HepG2 (cell line): ENCODE measurements around the gene KBTBD13. TPM values are rescaled to one million over a fixed set of nuclear protein-coding genes. Genes with fewer than 3 reads are reported as not detected.
A peak's percentile ranks its signal among the peaks of the same experiment; 100 is the strongest.

Experiments used
- MIXL1 ChIP-seq: IDR thresholded peaks from 2 replicates; pipeline ENCODE4 v1.6.1; 2016
- PRMT3 ChIP-seq: sonication (generic); formaldehyde crosslinking; IDR thresholded peaks from 2 replicates; pipeline ENCODE4 v1.8.1; 2022; ENCODE audit warnings: low read depth, mild to moderate bottlenecking, moderate library complexity, missing genetic modification reagents, borderline replicate concordance
- SMARCC2 ChIP-seq: fragments of 450-650 bp; IDR thresholded peaks from 2 replicates; pipeline ENCODE4 v1.6.1; 2017; ENCODE audit warnings: antibody characterized with exemption, mild to moderate bottlenecking
- SP2 ChIP-seq: sonication (generic); formaldehyde crosslinking; IDR thresholded peaks from 2 replicates; pipeline ENCODE4 v1.5.1; 2020; ENCODE audit warnings: mild to moderate bottlenecking, missing genetic modification reagents
- SRSF9 ChIP-seq: fragments of 200-400 bp; formaldehyde crosslinking; IDR thresholded peaks from 2 replicates; pipeline ENCODE4 v1.6.1; 2018; ENCODE audit warnings: borderline replicate concordance, mild to moderate bottlenecking, low read depth, low read length; ENCODE audit not compliant: insufficient read depth, poor library complexity, severe bottlenecking
- TAF15 ChIP-seq: fragments of 200-400 bp; formaldehyde crosslinking; IDR thresholded peaks from one replicate; pipeline ENCODE4 v1.6.1; 2018; ENCODE audit warnings: mild to moderate bottlenecking, low read depth, low read length; ENCODE audit not compliant: poor library complexity, severe bottlenecking
- ZC3H4 ChIP-seq: sonication (generic); formaldehyde crosslinking; IDR thresholded peaks from 2 replicates; pipeline ENCODE4 v1.4.0; 2020; ENCODE audit warnings: missing genetic modification reagents, borderline replicate concordance
- ZIK1 ChIP-seq: sonication (generic); formaldehyde crosslinking; IDR thresholded peaks from 2 replicates; pipeline ENCODE4 v1.5.0; 2020; ENCODE audit warnings: mild to moderate bottlenecking, low read depth, missing genetic modification reagents, borderline replicate concordance
- ZNF30 ChIP-seq: sonication (generic); formaldehyde crosslinking; IDR thresholded peaks from 2 replicates; pipeline ENCODE4 v1.5.0; 2020; ENCODE audit warnings: mild to moderate bottlenecking, missing genetic modification reagents
- ZNF556 ChIP-seq: sonication (generic); formaldehyde crosslinking; IDR thresholded peaks from 2 replicates; pipeline ENCODE4 v1.4.0; 2020; ENCODE audit warnings: mild to moderate bottlenecking, missing genetic modification reagents, borderline replicate concordance
- ZNF570 ChIP-seq: sonication (generic); formaldehyde crosslinking; IDR thresholded peaks from 2 replicates; pipeline ENCODE4 v1.4.0; 2020; ENCODE audit warnings: mild to moderate bottlenecking, missing genetic modification reagents, borderline replicate concordance
- ZNF782 ChIP-seq: sonication (generic); formaldehyde crosslinking; IDR thresholded peaks from 2 replicates; pipeline ENCODE4 v1.4.0; 2020; ENCODE audit warnings: missing genetic modification reagents, mild to moderate bottlenecking, borderline replicate concordance
- ZNF883 ChIP-seq: sonication (generic); formaldehyde crosslinking; IDR thresholded peaks from 2 replicates; pipeline ENCODE4 v1.5.1; 2020; ENCODE audit warnings: mild to moderate bottlenecking, missing genetic modification reagents; ENCODE audit errors: not compliant biosample characterization
- ZSCAN22 ChIP-seq: sonication (generic); formaldehyde crosslinking; IDR thresholded peaks from 2 replicates; pipeline ENCODE4 v1.4.0; 2020; ENCODE audit warnings: mild to moderate bottlenecking, missing genetic modification reagents
- polyA plus RNA-seq, 8 experiments: library from polyadenylated mRNA; depleted of rRNA in 3 of 8; stranded (reverse) in 7 of 8; unstranded in 1 of 8; fragments of >200 nt; fragmentation: Illumina TruSeq in 4 of 8; extraction: Trizol in 4 of 8; gene quantifications; 2 replicates each; pipeline versions ENCODE4 v1.2.1 to v1.2.3, GENCODE V29; 2011 to 2016; ENCODE audit warnings: low read depth in 4 of 8, missing spikeins in 1 of 8, mixed read lengths in 1 of 8; ENCODE audit not compliant: insufficient read depth in 1 of 8
- total RNA-seq, 5 experiments: library from RNA; depleted of rRNA; stranded (reverse); fragments of >200 nt; fragmentation: Illumina TruSeq; extraction: Trizol; gene quantifications; 2 replicates each; pipeline ENCODE4 v1.2.3, GENCODE V29; 2016; ENCODE audit warnings: low read depth in 1 of 5
- TF ChIP-seq, protein P1 (sequence below): IDR thresholded peaks from 2 replicates; pipeline ENCODE4 v1.6.1; 2016; ENCODE audit warnings: mild to moderate bottlenecking, missing biosample characterization, missing genetic modification reagents
- TF ChIP-seq, protein P2 (sequence below): IDR thresholded peaks from 2 replicates; pipeline ENCODE4 v1.4.0; 2020; ENCODE audit warnings: mild to moderate bottlenecking, missing genetic modification reagents
- TF ChIP-seq, protein P3 (sequence below): sonication (generic); formaldehyde crosslinking; IDR thresholded peaks from 2 replicates; pipeline ENCODE4 v1.4.0; 2020; ENCODE audit warnings: mild to moderate bottlenecking, missing genetic modification reagents, borderline replicate concordance
- TF ChIP-seq, protein P4 (sequence below): sonication (generic); formaldehyde crosslinking; IDR thresholded peaks from 2 replicates; pipeline ENCODE4 v1.4.0; 2020; ENCODE audit warnings: missing genetic modification reagents, borderline replicate concordance

The KBTBD13 gene
- total and polyA plus RNA-seq, 2 of the 13 experiments (the other 11 are each of a cell fraction or from before 2014, with no cell fraction given): not detected

DNA sequence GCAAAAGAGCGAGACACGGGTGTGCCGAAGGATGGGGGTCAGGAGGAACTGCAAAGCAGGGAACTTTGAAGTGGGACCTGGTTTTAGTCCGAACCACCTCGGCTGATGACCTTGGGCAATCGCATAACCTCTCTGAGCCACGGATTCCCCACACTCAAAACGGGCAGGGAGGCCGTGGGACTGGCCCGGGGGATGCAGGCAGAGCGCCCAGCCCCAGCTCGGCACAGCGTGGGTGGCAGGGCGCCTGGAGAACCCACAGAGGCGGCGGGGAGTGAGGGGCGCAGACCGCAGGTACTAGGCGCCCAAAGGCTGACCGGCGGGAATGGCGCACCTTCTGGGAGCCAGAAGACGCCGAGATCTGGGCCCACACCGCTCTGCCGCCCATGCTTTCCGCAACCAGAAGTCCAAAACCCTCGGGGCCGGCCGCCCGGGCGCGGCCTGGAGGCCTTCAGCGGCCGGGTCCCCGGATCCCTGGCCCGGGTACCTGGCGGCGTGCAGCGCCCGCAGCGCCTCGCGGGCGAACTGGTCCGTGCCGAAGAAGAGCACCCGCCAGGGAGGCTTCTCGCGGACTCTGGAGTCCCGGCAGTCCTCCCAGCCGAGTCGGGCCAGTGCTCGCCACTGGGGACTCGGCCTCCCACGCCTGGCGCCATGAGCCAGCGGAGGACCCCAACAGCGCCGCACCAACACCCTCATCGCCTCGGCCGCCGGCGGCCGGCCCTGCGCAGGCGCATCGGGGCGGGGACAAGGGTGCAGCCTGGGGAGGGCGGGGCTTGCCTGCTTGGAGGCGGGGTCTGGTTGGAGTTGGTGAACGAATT, 47.4 kb upstream of the KBTBD13 start, which contains the start of gene MTFMT (continued):
- TF ChIP-seq ZNF883: peak; percentile 29
- TF ChIP-seq MIXL1 (CRISPR knock-in tag): no peak
- TF ChIP-seq, protein P1, sequence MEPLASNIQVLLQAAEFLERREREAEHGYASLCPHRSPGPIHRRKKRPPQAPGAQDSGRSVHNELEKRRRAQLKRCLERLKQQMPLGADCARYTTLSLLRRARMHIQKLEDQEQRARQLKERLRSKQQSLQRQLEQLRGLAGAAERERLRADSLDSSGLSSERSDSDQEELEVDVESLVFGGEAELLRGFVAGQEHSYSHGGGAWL (CRISPR knock-in tag): peak; percentile 87
- 0 out of 2 replicates have a peak, but pooled peaks have one; percentile 54 for TF ChIP-seq ZNF30 (CRISPR knock-in tag)
- TF ChIP-seq, protein P2, sequence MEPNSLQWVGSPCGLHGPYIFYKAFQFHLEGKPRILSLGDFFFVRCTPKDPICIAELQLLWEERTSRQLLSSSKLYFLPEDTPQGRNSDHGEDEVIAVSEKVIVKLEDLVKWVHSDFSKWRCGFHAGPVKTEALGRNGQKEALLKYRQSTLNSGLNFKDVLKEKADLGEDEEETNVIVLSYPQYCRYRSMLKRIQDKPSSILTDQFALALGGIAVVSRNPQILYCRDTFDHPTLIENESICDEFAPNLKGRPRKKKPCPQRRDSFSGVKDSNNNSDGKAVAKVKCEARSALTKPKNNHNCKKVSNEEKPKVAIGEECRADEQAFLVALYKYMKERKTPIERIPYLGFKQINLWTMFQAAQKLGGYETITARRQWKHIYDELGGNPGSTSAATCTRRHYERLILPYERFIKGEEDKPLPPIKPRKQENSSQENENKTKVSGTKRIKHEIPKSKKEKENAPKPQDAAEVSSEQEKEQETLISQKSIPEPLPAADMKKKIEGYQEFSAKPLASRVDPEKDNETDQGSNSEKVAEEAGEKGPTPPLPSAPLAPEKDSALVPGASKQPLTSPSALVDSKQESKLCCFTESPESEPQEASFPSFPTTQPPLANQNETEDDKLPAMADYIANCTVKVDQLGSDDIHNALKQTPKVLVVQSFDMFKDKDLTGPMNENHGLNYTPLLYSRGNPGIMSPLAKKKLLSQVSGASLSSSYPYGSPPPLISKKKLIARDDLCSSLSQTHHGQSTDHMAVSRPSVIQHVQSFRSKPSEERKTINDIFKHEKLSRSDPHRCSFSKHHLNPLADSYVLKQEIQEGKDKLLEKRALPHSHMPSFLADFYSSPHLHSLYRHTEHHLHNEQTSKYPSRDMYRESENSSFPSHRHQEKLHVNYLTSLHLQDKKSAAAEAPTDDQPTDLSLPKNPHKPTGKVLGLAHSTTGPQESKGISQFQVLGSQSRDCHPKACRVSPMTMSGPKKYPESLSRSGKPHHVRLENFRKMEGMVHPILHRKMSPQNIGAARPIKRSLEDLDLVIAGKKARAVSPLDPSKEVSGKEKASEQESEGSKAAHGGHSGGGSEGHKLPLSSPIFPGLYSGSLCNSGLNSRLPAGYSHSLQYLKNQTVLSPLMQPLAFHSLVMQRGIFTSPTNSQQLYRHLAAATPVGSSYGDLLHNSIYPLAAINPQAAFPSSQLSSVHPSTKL (CRISPR knock-in tag): peak; percentile 19; the same call in 1 of the 2 replicates
- no peak for TF ChIP-seq ZIK1
- TF ChIP-seq ZC3H4 (CRISPR knock-in tag): no peak
- TF ChIP-seq ZNF556 (CRISPR knock-in tag): no peak
- TF ChIP-seq PRMT3: no peak
- no peak for TF ChIP-seq SRSF9
- TF ChIP-seq SP2 (CRISPR knock-in tag): no peak
- no peak for TF ChIP-seq TAF15
- TF ChIP-seq, protein P3, sequence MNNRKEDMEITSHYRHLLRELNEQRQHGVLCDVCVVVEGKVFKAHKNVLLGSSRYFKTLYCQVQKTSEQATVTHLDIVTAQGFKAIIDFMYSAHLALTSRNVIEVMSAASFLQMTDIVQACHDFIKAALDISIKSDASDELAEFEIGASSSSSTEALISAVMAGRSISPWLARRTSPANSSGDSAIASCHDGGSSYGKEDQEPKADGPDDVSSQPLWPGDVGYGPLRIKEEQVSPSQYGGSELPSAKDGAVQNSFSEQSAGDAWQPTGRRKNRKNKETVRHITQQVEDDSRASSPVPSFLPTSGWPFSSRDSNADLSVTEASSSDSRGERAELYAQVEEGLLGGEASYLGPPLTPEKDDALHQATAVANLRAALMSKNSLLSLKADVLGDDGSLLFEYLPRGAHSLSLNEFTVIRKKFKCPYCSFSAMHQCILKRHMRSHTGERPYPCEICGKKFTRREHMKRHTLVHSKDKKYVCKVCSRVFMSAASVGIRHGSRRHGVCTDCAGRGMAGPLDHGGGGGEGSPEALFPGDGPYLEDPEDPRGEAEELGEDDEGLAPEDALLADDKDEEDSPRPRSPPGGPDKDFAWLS (CRISPR knock-in tag): no peak
- no peak for TF ChIP-seq ZSCAN22
- no peak for TF ChIP-seq SMARCC2
- 0 out of 2 replicates have a peak, but pooled peaks have one; percentile 40 for TF ChIP-seq ZNF782
- TF ChIP-seq ZNF570 (CRISPR knock-in tag): no peak
- TF ChIP-seq, protein P4, sequence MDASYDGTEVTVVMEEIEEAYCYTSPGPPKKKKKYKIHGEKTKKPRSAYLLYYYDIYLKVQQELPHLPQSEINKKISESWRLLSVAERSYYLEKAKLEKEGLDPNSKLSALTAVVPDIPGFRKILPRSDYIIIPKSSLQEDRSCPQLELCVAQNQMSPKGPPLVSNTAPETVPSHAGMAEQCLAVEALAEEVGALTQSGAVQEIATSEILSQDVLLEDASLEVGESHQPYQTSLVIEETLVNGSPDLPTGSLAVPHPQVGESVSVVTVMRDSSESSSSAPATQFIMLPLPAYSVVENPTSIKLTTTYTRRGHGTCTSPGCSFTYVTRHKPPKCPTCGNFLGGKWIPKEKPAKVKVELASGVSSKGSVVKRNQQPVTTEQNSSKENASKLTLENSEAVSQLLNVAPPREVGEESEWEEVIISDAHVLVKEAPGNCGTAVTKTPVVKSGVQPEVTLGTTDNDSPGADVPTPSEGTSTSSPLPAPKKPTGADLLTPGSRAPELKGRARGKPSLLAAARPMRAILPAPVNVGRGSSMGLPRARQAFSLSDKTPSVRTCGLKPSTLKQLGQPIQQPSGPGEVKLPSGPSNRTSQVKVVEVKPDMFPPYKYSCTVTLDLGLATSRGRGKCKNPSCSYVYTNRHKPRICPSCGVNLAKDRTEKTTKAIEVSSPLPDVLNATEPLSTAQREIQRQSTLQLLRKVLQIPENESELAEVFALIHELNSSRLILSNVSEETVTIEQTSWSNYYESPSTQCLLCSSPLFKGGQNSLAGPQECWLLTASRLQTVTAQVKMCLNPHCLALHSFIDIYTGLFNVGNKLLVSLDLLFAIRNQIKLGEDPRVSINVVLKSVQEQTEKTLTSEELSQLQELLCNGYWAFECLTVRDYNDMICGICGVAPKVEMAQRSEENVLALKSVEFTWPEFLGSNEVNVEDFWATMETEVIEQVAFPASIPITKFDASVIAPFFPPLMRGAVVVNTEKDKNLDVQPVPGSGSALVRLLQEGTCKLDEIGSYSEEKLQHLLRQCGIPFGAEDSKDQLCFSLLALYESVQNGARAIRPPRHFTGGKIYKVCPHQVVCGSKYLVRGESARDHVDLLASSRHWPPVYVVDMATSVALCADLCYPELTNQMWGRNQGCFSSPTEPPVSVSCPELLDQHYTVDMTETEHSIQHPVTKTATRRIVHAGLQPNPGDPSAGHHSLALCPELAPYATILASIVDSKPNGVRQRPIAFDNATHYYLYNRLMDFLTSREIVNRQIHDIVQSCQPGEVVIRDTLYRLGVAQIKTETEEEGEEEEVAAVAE (CRISPR knock-in tag): no peak
